NCI-H748 treated with DMSO at 0.1 percent for 48 hours (cell line): Measurements from ENCODE around the gene VKORC1.
A peak's percentile ranks its signal among the peaks of the same experiment; 100 is the strongest.
"Not testable (repeated sequence)": the region's sequence is repeated elsewhere in the genome, so short reads cannot be mapped to it uniquely, and the experiment has no call there.

Experiments used
- DNase-seq: peaks from one replicate; lab custom pipeline; 2025; lab: John Stamatoyannopoulos, UW

VKORC1 gene

GRCh38 chr16:31107465-31107867 lies 12.9 kb upstream of the VKORC1 start:
- no peak for DNase-seq

- no peak for DNase-seq
These were observed 12.2 kb upstream of the VKORC1 start for GRCh38 chr16:31106509-31107464.

GRCh38 chr16:31105677-31106213 lies 11.1 kb upstream of the VKORC1 start:
- no peak for DNase-seq

GRCh38 chr16:31100876-31101641 lies 6.5 kb upstream of the VKORC1 start:
- not testable (repeated sequence) for DNase-seq

GRCh38 chr16:31099860-31100638 lies 5.5 kb upstream of the VKORC1 start:
- no peak for DNase-seq

- no peak for DNase-seq
These were observed 541 bp downstream of the VKORC1 start for GRCh38 chr16:31094088-31094423.

GRCh38 chr16:31093132-31093703 lies 1.4 kb downstream of the VKORC1 start:
- DNase-seq: peak; percentile 33

- no peak for DNase-seq
These were observed 2.3 kb downstream of the VKORC1 start for GRCh38 chr16:31092330-31092729.

GRCh38 chr16:31090540-31090939 lies 4.1 kb downstream of the VKORC1 start:
- DNase-seq: no peak

- no peak for DNase-seq
These were observed 5.4 kb downstream of the VKORC1 start for GRCh38 chr16:31089199-31089598.

GRCh38 chr16:31088459-31089183 lies 6.0 kb downstream of the VKORC1 start, which contains the start of gene PRSS53:
Gene PRSS53 (minus strand): TSS chr16:31088943. CDS start chr16:31088809, 134 bp downstream.
- DNase-seq: no peak

GRCh38 chr16:31087971-31088370 lies 6.6 kb downstream of the VKORC1 start:
- no peak for DNase-seq

GRCh38 chr16:31087481-31087880 lies 7.1 kb downstream of the VKORC1 start:
- no peak for DNase-seq

- DNase-seq: no peak
These were observed 8.0 kb downstream of the VKORC1 start for GRCh38 chr16:31086629-31086906.

- DNase-seq: no peak
These were observed 8.5 kb downstream of the VKORC1 start for GRCh38 chr16:31085873-31086628.

- no peak for DNase-seq
These were observed 9.2 kb downstream of the VKORC1 start for GRCh38 chr16:31085411-31085810.

GRCh38 chr16:31084584-31085302 lies 9.9 kb downstream of the VKORC1 start:
- DNase-seq: no peak

- no peak for DNase-seq
These were observed 10.6 kb downstream of the VKORC1 start for GRCh38 chr16:31083981-31084380.

- no peak for DNase-seq
These were observed 11.0 kb downstream of the VKORC1 start for GRCh38 chr16:31083556-31083955.

GRCh38 chr16:31083081-31083480 lies 11.5 kb downstream of the VKORC1 start:
- DNase-seq: no peak
